GM19467 (cell line): ENCODE data around the gene ANKH.

Source experiments
- ATAC-seq: cut with Tn5 transposase; IDR thresholded peaks from one replicate; pipeline ENCODE4 v1.9.1; 2021; ENCODE audit warnings: mild to moderate bottlenecking, moderate library complexity; ENCODE audit not compliant: unreplicated experiment

ANKH gene

GRCh38 chr5:14767053-14767452, 104.5 kb downstream of the ANKH start:
- ATAC-seq, result no peak

GRCh38 chr5:14766584-14766983, 105.0 kb downstream of the ANKH start:
- ATAC-seq, result no peak

GRCh38 chr5:14765587-14765986, 106.0 kb downstream of the ANKH start:
- no peak for ATAC-seq

- no peak for ATAC-seq
These were observed 108.9 kb downstream of the ANKH start for GRCh38 chr5:14762549-14763216.

GRCh38 chr5:14760548-14761002, 111.0 kb downstream of the ANKH start:
- no peak for ATAC-seq

- ATAC-seq, result no peak
These were observed 111.6 kb downstream of the ANKH start for GRCh38 chr5:14759744-14760547.

- ATAC-seq, result no peak
These were observed 113.7 kb downstream of the ANKH start for GRCh38 chr5:14757850-14758249.

- no peak for ATAC-seq
These were observed 115.1 kb downstream of the ANKH start for GRCh38 chr5:14756478-14756877.

- ATAC-seq, result no peak
These were observed 117.6 kb downstream of the ANKH start for GRCh38 chr5:14753947-14754346.

GRCh38 chr5:14753292-14753691, 118.3 kb downstream of the ANKH start:
- ATAC-seq, result no peak

GRCh38 chr5:14752497-14753071, 119.0 kb downstream of the ANKH start:
- ATAC-seq, result no peak

GRCh38 chr5:14750712-14751111, 120.9 kb downstream of the ANKH start:
- ATAC-seq, result no peak

- ATAC-seq, result no peak
These were observed 121.9 kb downstream of the ANKH start for GRCh38 chr5:14749579-14750101.

- ATAC-seq, result no peak
These were observed 123.2 kb downstream of the ANKH start for GRCh38 chr5:14748180-14748900.

GRCh38 chr5:14745753-14746152, 125.8 kb downstream of the ANKH start:
- no peak for ATAC-seq

GRCh38 chr5:14745188-14745563, 126.4 kb downstream of the ANKH start:
- ATAC-seq, result no peak

- ATAC-seq, result no peak
These were observed 127.0 kb downstream of the ANKH start for GRCh38 chr5:14744296-14745187.

GRCh38 chr5:14743601-14744295, 127.8 kb downstream of the ANKH start:
- no peak for ATAC-seq

GRCh38 chr5:14742498-14742897, 129.1 kb downstream of the ANKH start:
- ATAC-seq, result no peak
